ENCODE measurements around the gene CPNE1.

The CPNE1 gene

DNA sequence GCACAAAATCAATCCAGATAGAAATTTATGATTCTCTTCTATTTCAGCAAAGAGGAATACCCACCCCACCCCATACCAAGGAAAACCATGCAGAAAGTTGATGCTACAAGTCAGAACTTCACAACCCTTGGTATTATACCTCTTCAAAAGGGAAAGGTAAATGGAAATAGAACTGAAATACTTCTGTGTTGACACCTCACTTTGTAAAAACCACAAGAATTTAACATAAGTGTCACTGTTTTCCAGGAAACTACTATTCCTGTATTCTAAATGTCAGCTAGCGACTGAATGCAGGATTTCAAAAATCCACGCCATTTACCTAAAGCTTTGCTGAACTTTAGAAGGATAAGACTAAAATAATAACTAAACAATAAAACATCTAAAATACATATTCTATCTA lies 3.6 kb downstream of the CPNE1 start:
- H3K4me3 ChIP-seq (ENCODE audit: low read length), result no peak overlapping the region

GRCh38 chr20:35660122-35660937 lies 4.4 kb downstream of the CPNE1 start:
- no peak for DNase-seq (ENCODE audit: low read depth, low spot score)
- no peak overlapping the region for H3K4me3 ChIP-seq (ENCODE audit: low read length)

More for the DNA sequence above, 3.6 kb downstream of the CPNE1 start:
- DNase-seq (ENCODE audit: low read depth, low spot score), result no peak

GRCh38 chr20:35657271-35657670 lies 7.4 kb downstream of the CPNE1 start:
- no peak for DNase-seq (ENCODE audit: low read depth, low spot score)
- H3K4me3 ChIP-seq (ENCODE audit: low read length), result no peak overlapping the region

DNA sequence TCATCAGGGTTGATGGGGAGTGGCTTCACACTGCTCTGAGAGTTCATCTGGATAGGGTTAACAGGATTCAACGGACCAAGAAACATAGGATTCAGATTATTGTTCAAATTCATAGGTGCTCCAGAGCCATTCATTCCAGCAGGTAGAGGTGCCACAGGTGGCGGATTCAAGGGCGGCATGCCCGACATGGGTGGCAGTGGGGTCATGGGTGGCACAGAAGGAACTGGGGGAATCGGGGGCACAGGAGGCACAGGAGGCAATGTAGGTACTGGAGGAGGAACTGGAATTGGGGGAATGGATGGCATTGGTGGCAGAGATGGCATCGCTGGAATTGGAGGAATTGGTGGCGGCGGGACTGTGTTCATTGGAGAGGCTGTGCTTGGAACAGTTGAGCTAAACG lies 10.3 kb downstream of the CPNE1 start:
- H3K4me3 ChIP-seq (ENCODE audit: low read length), result no peak overlapping the region
- no peak for DNase-seq (ENCODE audit: low read depth, low spot score)

GRCh38 chr20:35653893-35654292 lies 10.8 kb downstream of the CPNE1 start:
- no peak for DNase-seq (ENCODE audit: low read depth, low spot score)
- H3K4me3 ChIP-seq (ENCODE audit: low read length), result no peak overlapping the region

DNA sequence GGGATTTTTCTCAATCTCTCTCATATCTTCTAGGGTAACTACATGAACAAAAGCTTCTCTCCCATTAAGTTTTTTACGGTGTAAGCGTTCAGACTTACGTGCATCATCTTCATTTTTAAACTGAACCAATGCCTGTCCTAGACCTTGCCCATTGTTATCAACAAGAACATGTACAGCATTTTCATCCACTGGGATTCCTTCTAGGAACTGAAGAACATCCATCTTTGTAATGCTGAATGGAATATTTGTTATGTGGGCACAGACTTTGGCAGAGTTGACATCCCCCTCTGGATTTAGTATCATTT lies 11.3 kb downstream of the CPNE1 start:
- DNase-seq (ENCODE audit: low read depth, low spot score), result no peak
- H3K4me3 ChIP-seq (ENCODE audit: low read length), result no peak overlapping the region

- H3K4me3 ChIP-seq (ENCODE audit: low read length), result no peak overlapping the region
- DNase-seq (ENCODE audit: low read depth, low spot score), result no peak
Observed at GRCh38 chr20:35652641-35653429, 11.9 kb downstream of the CPNE1 start.

- no peak overlapping the region for H3K4me3 ChIP-seq (ENCODE audit: low read length)
- no peak for DNase-seq (ENCODE audit: low read depth, low spot score)
Observed at GRCh38 chr20:35651958-35652357, 12.7 kb downstream of the CPNE1 start.

GRCh38 chr20:35650632-35651031 lies 14.1 kb downstream of the CPNE1 start:
- H3K4me3 ChIP-seq (ENCODE audit: low read length), result no peak overlapping the region
- DNase-seq (ENCODE audit: low read depth, low spot score), result no peak

GRCh38 chr20:35648836-35649235 lies 15.9 kb downstream of the CPNE1 start:
- H3K4me3 ChIP-seq (ENCODE audit: low read length), result no peak overlapping the region
- no peak for DNase-seq (ENCODE audit: low read depth, low spot score)

GRCh38 chr20:35644806-35645205 lies 19.9 kb downstream of the CPNE1 start:
- DNase-seq (ENCODE audit: low read depth, low spot score), result no peak

GRCh38 chr20:35643045-35643444 lies 21.7 kb downstream of the CPNE1 start:
- no peak for DNase-seq (ENCODE audit: low read depth, low spot score)
- no peak overlapping the region for H3K4me3 ChIP-seq (ENCODE audit: low read length)

More at GRCh38 chr20:35644806-35645205, 19.9 kb downstream of the CPNE1 start:
- H3K4me3 ChIP-seq (ENCODE audit: low read length), result no peak overlapping the region

GRCh38 chr20:35641743-35642142 lies 23.0 kb downstream of the CPNE1 start:
- no peak overlapping the region for H3K4me3 ChIP-seq (ENCODE audit: low read length)
- no peak for DNase-seq (ENCODE audit: low read depth, low spot score)

- DNase-seq (ENCODE audit: low read depth, low spot score), result no peak
- H3K4me3 ChIP-seq (ENCODE audit: low read length), result no peak overlapping the region
Observed at GRCh38 chr20:35640724-35641123, 24.0 kb downstream of the CPNE1 start.

DNA sequence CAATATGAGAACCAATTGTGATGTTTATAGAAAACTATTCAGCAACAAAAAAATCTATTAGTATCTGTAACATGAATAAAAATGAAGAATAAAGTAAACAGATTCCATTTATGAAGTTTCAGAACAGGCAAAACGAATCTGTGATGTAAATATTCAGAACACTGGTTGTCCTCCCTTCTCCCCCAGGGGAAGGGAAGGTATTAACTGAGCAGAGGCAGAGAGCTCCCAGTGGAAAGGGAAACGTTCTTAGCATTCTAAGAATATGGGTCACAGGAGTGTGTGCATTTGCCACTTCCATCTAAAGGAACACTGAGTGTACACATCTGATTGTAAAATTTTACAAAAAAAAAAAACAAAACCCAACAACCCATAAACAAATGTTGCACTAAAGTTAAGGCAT lies 25.9 kb downstream of the CPNE1 start:
- H3K4me3 ChIP-seq (ENCODE audit: low read length), result no peak overlapping the region
- DNase-seq (ENCODE audit: low read depth, low spot score), result no peak

GRCh38 chr20:35637276-35637675 lies 27.4 kb downstream of the CPNE1 start:
- DNase-seq (ENCODE audit: low read depth, low spot score), result no peak

GRCh38 chr20:35636095-35636494 lies 28.6 kb downstream of the CPNE1 start:
- no peak overlapping the region for H3K4me3 ChIP-seq (ENCODE audit: low read length)
- DNase-seq (ENCODE audit: low read depth, low spot score), result no peak

More at GRCh38 chr20:35637276-35637675, 27.4 kb downstream of the CPNE1 start:
- no peak overlapping the region for H3K4me3 ChIP-seq (ENCODE audit: low read length)

DNA sequence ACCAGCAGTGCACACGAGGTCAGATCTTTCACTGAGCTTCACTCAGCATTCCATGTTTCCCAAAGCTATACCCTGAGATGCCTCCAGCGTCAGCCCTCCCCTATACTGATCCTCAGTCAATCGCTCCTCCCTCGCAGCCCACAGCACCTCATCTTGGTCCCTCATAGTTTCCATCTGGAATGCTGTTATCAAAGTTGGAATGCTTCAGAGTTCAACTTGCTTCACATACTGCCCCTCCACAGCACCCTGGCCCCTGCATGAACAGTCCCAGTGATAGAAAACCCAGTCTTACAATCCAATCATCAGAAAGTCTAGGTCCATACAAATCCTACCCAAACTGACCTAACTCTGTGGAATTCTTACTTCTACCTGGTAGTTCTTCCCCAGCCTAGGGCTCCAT lies 29.0 kb downstream of the CPNE1 start:
- no peak for DNase-seq (ENCODE audit: low read depth, low spot score)
- no peak overlapping the region for H3K4me3 ChIP-seq (ENCODE audit: low read length)

GRCh38 chr20:35632539-35633115 lies 32.1 kb downstream of the CPNE1 start:
- DNase-seq (ENCODE audit: low read depth, low spot score), result no peak
- no peak overlapping the region for H3K4me3 ChIP-seq (ENCODE audit: low read length)

GRCh38 chr20:35630636-35631035 lies 34.1 kb downstream of the CPNE1 start:
- no peak overlapping the region for H3K4me3 ChIP-seq (ENCODE audit: low read length)
- DNase-seq (ENCODE audit: low read depth, low spot score), result no peak
